ENCODE measurements around the gene LAMC2.

DNA sequence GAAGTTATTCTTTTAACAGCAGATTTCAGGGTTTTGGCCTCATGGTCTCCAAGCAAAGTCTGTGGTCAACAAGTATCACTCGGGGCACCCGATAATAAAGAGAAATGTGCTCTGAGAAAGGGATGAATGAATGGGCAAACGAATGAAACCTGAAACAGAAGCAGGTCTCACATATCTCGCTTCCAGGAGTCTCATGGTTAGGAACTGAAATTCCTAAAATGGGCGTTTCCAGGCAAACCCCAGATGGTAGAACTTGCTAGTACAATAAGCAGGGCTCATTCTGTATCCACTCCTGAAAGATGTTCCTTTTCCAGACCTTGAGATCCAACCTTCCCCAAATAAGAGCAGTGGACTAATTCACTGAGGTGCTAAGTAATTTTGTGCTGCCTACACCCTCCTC is 87.2 kb downstream of the LAMC2 start:
- TF ChIP-seq, protein P1, sequence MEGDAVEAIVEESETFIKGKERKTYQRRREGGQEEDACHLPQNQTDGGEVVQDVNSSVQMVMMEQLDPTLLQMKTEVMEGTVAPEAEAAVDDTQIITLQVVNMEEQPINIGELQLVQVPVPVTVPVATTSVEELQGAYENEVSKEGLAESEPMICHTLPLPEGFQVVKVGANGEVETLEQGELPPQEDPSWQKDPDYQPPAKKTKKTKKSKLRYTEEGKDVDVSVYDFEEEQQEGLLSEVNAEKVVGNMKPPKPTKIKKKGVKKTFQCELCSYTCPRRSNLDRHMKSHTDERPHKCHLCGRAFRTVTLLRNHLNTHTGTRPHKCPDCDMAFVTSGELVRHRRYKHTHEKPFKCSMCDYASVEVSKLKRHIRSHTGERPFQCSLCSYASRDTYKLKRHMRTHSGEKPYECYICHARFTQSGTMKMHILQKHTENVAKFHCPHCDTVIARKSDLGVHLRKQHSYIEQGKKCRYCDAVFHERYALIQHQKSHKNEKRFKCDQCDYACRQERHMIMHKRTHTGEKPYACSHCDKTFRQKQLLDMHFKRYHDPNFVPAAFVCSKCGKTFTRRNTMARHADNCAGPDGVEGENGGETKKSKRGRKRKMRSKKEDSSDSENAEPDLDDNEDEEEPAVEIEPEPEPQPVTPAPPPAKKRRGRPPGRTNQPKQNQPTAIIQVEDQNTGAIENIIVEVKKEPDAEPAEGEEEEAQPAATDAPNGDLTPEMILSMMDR (IDR thresholded peaks at IDR 0.05), result no peak
- no peak for TF ChIP-seq EZH2phosphoT487 (IDR thresholded peaks at IDR 0.05)

Measured in neural progenitor cell (in vitro differentiated cells).